ENCODE data around the gene LRRTM3.

LRRTM3 gene

DNA sequence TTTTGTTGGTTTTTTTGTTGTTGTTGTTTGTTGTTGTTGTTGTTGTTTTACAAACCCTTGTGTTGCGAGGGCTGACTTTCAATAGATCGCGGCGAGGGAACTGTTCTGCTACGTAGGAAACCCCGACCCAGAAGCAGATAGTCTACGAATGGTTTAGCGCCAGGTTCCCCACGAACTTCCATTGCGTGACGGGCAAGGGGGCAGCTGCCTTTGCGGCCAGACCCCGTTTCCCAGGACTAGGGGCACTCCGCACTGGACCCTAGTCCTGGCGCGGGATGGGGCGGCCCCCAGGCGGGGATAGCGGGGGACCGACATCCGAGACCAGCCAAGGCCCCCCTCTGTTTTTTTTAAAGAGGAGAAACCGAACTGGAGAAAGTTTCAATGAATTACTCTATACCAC lies 119.6 kb downstream of the LRRTM3 start:
- no peak for TF ChIP-seq NFIC (IDR thresholded peaks at IDR 0.05)
- TF ChIP-seq, protein P1, sequence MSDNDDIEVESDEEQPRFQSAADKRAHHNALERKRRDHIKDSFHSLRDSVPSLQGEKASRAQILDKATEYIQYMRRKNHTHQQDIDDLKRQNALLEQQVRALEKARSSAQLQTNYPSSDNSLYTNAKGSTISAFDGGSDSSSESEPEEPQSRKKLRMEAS (IDR thresholded peaks at IDR 0.05) = no peak

DNA sequence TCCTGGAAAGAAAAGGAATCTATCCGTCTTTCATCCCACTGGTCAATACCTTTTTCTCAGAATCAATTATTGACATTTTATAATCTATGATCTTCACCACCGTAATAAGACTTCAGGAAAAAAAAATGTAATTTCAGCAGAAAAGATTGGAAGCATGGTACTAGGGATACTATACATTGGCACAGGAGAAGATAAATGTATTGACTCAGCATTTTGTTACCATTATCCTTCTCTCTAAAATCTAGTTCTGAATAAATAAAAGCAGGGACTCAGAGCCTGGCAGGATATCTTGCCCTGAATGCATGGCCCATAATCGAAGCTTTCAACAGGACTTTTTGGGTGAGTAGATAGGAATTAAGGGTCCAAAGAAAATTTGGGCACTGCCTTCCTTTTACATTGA lies 120.7 kb downstream of the LRRTM3 start:
- TF ChIP-seq NFIC (IDR thresholded peaks at IDR 0.05) = no peak
- TF ChIP-seq TAF1 (IDR thresholded peaks at IDR 0.05; ENCODE audit: low read depth) = no peak
- no peak for TF ChIP-seq FOXM1 (IDR thresholded peaks at IDR 0.05; ENCODE audit: borderline replicate concordance, low read depth)
- TF ChIP-seq ZBTB7A (IDR thresholded peaks at IDR 0.05; ENCODE audit: low read depth) = no peak
- TF ChIP-seq TEAD4 (IDR thresholded peaks at IDR 0.05) = no peak
- TF ChIP-seq CREB1 (IDR thresholded peaks at IDR 0.05; ENCODE audit: low read depth) = no peak
- TF ChIP-seq EGR1 (IDR thresholded peaks at IDR 0.05) = no peak
- TF ChIP-seq, protein P1 (IDR thresholded peaks at IDR 0.05) = no peak
- no peak for TF ChIP-seq CEBPB (IDR thresholded peaks at IDR 0.05)
- TF ChIP-seq YY1 (IDR thresholded peaks at IDR 0.05; ENCODE audit: low read depth) = no peak
- TF ChIP-seq EP300 (IDR thresholded peaks at IDR 0.05; ENCODE audit: borderline replicate concordance) = no peak
- TF ChIP-seq TCF12 (IDR thresholded peaks at IDR 0.05; ENCODE audit: low read depth) = no peak
- TF ChIP-seq, protein P2, sequence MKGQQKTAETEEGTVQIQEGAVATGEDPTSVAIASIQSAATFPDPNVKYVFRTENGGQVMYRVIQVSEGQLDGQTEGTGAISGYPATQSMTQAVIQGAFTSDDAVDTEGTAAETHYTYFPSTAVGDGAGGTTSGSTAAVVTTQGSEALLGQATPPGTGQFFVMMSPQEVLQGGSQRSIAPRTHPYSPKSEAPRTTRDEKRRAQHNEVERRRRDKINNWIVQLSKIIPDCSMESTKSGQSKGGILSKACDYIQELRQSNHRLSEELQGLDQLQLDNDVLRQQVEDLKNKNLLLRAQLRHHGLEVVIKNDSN (IDR thresholded peaks at IDR 0.05) = no peak
- TF ChIP-seq, protein P3, sequence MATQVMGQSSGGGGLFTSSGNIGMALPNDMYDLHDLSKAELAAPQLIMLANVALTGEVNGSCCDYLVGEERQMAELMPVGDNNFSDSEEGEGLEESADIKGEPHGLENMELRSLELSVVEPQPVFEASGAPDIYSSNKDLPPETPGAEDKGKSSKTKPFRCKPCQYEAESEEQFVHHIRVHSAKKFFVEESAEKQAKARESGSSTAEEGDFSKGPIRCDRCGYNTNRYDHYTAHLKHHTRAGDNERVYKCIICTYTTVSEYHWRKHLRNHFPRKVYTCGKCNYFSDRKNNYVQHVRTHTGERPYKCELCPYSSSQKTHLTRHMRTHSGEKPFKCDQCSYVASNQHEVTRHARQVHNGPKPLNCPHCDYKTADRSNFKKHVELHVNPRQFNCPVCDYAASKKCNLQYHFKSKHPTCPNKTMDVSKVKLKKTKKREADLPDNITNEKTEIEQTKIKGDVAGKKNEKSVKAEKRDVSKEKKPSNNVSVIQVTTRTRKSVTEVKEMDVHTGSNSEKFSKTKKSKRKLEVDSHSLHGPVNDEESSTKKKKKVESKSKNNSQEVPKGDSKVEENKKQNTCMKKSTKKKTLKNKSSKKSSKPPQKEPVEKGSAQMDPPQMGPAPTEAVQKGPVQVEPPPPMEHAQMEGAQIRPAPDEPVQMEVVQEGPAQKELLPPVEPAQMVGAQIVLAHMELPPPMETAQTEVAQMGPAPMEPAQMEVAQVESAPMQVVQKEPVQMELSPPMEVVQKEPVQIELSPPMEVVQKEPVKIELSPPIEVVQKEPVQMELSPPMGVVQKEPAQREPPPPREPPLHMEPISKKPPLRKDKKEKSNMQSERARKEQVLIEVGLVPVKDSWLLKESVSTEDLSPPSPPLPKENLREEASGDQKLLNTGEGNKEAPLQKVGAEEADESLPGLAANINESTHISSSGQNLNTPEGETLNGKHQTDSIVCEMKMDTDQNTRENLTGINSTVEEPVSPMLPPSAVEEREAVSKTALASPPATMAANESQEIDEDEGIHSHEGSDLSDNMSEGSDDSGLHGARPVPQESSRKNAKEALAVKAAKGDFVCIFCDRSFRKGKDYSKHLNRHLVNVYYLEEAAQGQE (IDR thresholded peaks at IDR 0.05; ENCODE audit: low read depth) = no peak
- TF ChIP-seq RAD21 (IDR thresholded peaks at IDR 0.05; ENCODE audit: low read depth) = no peak

DNA sequence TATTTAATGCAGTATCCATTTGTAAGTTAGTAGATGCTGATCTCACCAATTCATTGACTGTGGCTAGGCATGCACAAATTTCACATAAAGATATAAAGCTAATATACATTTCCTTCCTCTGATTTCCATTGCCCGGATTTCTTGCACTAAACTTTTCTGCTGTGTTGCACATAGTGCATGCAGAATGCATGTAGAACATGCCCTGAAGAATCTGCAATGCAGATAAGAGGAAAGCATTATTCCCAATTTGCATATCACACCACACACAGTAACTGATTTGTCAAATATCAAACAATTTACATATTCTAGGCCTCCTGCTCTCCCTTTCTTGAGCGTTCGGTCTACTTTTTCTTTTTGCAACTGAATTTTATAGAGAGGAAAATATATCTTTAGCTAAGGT lies 124.2 kb downstream of the LRRTM3 start:
- TF ChIP-seq, protein P2 (IDR thresholded peaks at IDR 0.05) = no peak
- TF ChIP-seq CEBPB (IDR thresholded peaks at IDR 0.05) (no peak), TAF1 (IDR thresholded peaks at IDR 0.05; ENCODE audit: low read depth) (no peak), TCF12 (IDR thresholded peaks at IDR 0.05; ENCODE audit: low read depth) (no peak), EGR1 (IDR thresholded peaks at IDR 0.05) (no peak)
- TF ChIP-seq, protein P3 (IDR thresholded peaks at IDR 0.05; ENCODE audit: low read depth) = no peak

DNA sequence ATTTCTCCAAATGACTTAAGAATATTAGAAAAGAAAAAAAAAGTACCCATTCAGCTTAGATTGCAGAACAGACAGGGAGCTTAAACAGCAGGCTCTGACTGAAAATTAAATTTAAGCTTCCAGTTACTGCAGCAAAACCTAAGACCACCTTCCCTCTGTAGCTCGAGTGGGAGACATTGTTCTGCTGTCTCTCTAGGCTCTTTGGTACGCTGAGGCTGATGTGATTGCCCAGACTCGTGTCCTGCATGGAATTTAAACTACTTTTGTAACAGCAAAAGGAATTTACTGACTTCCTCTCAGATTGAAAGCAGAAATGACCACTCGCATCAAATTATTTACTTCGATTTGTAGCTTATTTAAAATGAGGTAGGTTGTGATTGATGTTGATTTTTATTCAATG lies 124.6 kb downstream of the LRRTM3 start:
- no peak for TF ChIP-seq CREB1 (IDR thresholded peaks at IDR 0.05; ENCODE audit: low read depth)

DNA sequence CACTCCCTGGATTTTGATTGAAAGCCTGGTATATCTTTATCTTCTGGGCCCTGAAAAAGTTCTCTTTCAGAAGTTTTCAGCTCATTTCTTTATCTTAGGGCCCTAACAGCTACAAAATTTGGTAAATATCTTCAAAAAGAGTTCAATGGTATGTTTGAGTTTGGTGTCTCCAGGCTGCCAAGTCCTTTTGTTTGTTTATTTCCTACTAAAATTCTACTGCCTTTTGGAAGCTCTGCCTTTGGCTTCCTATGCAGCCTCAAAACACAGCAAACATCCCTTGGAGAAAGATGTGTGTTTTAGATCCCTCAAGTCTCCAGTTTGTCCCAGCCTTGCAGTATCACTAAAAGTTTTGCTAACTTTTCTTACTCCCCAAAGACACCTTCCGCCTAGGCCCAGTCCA lies 146.8 kb downstream of the LRRTM3 start:
- TF ChIP-seq CREB1 (IDR thresholded peaks at IDR 0.05; ENCODE audit: low read depth) (no peak), RAD21 (IDR thresholded peaks at IDR 0.05; ENCODE audit: low read depth) (no peak), EGR1 (IDR thresholded peaks at IDR 0.05) (no peak), ZBTB7A (IDR thresholded peaks at IDR 0.05; ENCODE audit: low read depth) (no peak), TCF12 (IDR thresholded peaks at IDR 0.05; ENCODE audit: low read depth) (no peak), FOXM1 (IDR thresholded peaks at IDR 0.05; ENCODE audit: borderline replicate concordance, low read depth) (no peak), TEAD4 (IDR thresholded peaks at IDR 0.05) (no peak), YY1 (IDR thresholded peaks at IDR 0.05; ENCODE audit: low read depth) (no peak)
- TF ChIP-seq, protein P2 (IDR thresholded peaks at IDR 0.05) = no peak
- TF ChIP-seq, protein P1 (IDR thresholded peaks at IDR 0.05) = no peak

DNA sequence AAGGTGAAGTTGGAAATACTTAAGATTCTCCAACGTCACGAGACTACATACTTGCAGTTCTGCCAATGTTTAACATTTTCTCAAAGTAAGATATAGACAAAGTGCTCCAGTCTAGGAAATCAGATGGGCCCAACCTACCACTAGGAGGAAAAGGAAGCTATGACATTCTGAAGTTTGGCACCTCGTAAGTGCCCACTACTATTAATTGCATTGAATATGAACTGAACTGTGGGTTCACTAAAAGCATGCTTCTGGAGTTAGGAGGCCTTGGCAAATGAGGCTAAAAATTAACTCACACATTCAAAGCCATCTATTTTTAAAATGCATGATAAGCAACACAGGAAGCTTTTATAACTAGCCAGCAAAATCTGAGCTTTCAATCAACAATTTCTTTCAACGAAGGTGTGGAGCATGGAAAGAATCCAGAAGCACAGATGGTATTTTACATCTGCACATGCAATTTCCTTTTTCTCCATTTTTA lies 149.7 kb downstream of the LRRTM3 start:
- no peak for TF ChIP-seq TAF1 (IDR thresholded peaks at IDR 0.05; ENCODE audit: low read depth)
- TF ChIP-seq YY1 (IDR thresholded peaks at IDR 0.05; ENCODE audit: low read depth) = no peak
- no peak for TF ChIP-seq TCF12 (IDR thresholded peaks at IDR 0.05; ENCODE audit: low read depth)
- TF ChIP-seq RAD21 (IDR thresholded peaks at IDR 0.05; ENCODE audit: low read depth) = no peak
- TF ChIP-seq, protein P3 (IDR thresholded peaks at IDR 0.05; ENCODE audit: low read depth) = no peak
- TF ChIP-seq TEAD4 (IDR thresholded peaks at IDR 0.05) = no peak
- TF ChIP-seq, protein P1 (IDR thresholded peaks at IDR 0.05) = no peak
- no peak for TF ChIP-seq NFIC (IDR thresholded peaks at IDR 0.05)
- TF ChIP-seq ZBTB7A (IDR thresholded peaks at IDR 0.05; ENCODE audit: low read depth) = no peak
- TF ChIP-seq, protein P2 (IDR thresholded peaks at IDR 0.05) = no peak
- TF ChIP-seq CEBPB (IDR thresholded peaks at IDR 0.05) = no peak
- TF ChIP-seq CREB1 (IDR thresholded peaks at IDR 0.05; ENCODE audit: low read depth) = no peak
